ENCODE measurements around the gene ERCC6L. TPM values are rescaled to one million over a fixed set of nuclear protein-coding genes. Genes with fewer than 3 reads are reported as not detected.

The ERCC6L gene
- total and polyA plus RNA-seq, 2 of the 13 experiments (the other 11 are each of a cell fraction or from before 2014, with no cell fraction given): 0.86 to 9.5 TPM

GRCh38 chrX:72182924-72183323 lies 55.9 kb downstream of the ERCC6L start:
- TF ChIP-seq KDM5B (CRISPR knock-in tag; IDR thresholded peaks at IDR 0.05; ENCODE audit: borderline replicate concordance) (no peak), ZNF883 (CRISPR knock-in tag; IDR thresholded peaks at IDR 0.05; ENCODE audit: not compliant biosample characterization) (no peak), TMF1 (CRISPR knock-in tag; IDR thresholded peaks at IDR 0.05; ENCODE audit: low read depth) (no peak), BCL3 (CRISPR knock-in tag; IDR thresholded peaks at IDR 0.05) (no peak), IKZF4 (CRISPR knock-in tag; IDR thresholded peaks at IDR 0.05; ENCODE audit: borderline replicate concordance, low read depth, not compliant biosample characterization) (no peak), NFRKB (IDR thresholded peaks at IDR 0.05) (no peak), ERF (CRISPR knock-in tag; IDR thresholded peaks at IDR 0.05) (no peak), E2F5 (CRISPR knock-in tag; conservative IDR thresholded peaks at IDR 0.05) (no peak), ZNF260 (CRISPR knock-in tag; IDR thresholded peaks at IDR 0.05; ENCODE audit: borderline replicate concordance, low read depth) (no peak), MXI1 (IDR thresholded peaks at IDR 0.05; ENCODE audit: borderline replicate concordance, low read depth, low read length) (no peak), ATF5 (CRISPR knock-in tag; IDR thresholded peaks at IDR 0.05; ENCODE audit: low read depth) (no peak), RNF2 (conservative IDR thresholded peaks at IDR 0.05; ENCODE audit: low read depth) (no peak)
- H3K9ac ChIP-seq (ENCODE audit: insufficient read depth, low read depth, low read length): peak overlapping the region; percentile 58
- no peak overlapping the region for H2AFZ ChIP-seq (ENCODE audit: low read length)
- intact Hi-C loops (cut with micrococcal nuclease; ENCODE audit: unreplicated experiment) (loop anchor here (10.0 kb wide), 1 partner anchor 52 kb away; the partner anchor contains the start of gene ERCC6L), in situ Hi-C loops (cut with HindIII; ENCODE audit: extremely low pct_ligation_motif_present, low pct_unique_long_range_greater_than_20kb) (no loop called here)
- H3K27ac ChIP-seq (ENCODE audit: extremely low read length, insufficient read depth, low read length): no peak overlapping the region
- FAIRE-seq: no peak
- CTCF ChIA-PET (ENCODE audit: low intra/inter-chr PET ratio, low total read pairs): no interaction called here
- peak overlapping the region; percentile 38 to 86 (median 83); a peak in 3 of 6 replicates for H3K4me3 ChIP-seq (replicated peaks in 1 of 3; ENCODE audit: insufficient read depth in 1 of 3, low read depth in 2 of 3, low read length in 3 of 3)
- no peaks in the 10 kb centered on the region for H4K20me1 ChIP-seq (ENCODE audit: insufficient read depth, low read length)
- peaks cover 16% of the 10 kb centered on the region for H3K79me2 ChIP-seq (ENCODE audit: insufficient read depth, low read length)
- H3K4me1 ChIP-seq (ENCODE audit: insufficient read depth, low read length): peaks cover 13% of the 10 kb centered on the region
- H3K4me2 ChIP-seq (ENCODE audit: low read depth, low read length): peak overlapping the region; percentile 84
- POLR2A ChIA-PET: no interaction called here
- no TSS peak for BruUV-seq (replicated peaks)
- ATAC-seq: no peak
- H3K27me3 ChIP-seq (ENCODE audit: control insufficient read depth in 1 of 2, insufficient read depth in 2 of 2, low read length in 2 of 2): no peaks in the 10 kb centered on the region
- no peak for DNase-seq (ENCODE audit: low spot score)
- no peaks in the 10 kb centered on the region for H3K9me3 ChIP-seq (ENCODE audit: low read length)
- H3K36me3 ChIP-seq (replicated peaks in 1 of 2; ENCODE audit: control insufficient read depth in 1 of 2, insufficient read depth in 2 of 2, low read length in 2 of 2): peaks cover 0 to 3% of the 10 kb centered on the region in 2 experiments; a peak in 1 of 5 replicates
- WGBS (ENCODE audit: low lambda C conversion rate): 93% methylated on average over 2 of the region's 2 CpGs

Measured in HepG2 (cell line).